ENCODE data around the gene KYAT1. TPM values are rescaled to one million over a fixed set of nuclear protein-coding genes. Genes with fewer than 3 reads are reported as not detected.

KYAT1 gene
- total and polyA plus RNA-seq, 2 of the 13 experiments (the other 11 are each of a cell fraction or from before 2014, with no cell fraction given) = 9.2 to 46.5 TPM

- TF ChIP-seq, protein P1, sequence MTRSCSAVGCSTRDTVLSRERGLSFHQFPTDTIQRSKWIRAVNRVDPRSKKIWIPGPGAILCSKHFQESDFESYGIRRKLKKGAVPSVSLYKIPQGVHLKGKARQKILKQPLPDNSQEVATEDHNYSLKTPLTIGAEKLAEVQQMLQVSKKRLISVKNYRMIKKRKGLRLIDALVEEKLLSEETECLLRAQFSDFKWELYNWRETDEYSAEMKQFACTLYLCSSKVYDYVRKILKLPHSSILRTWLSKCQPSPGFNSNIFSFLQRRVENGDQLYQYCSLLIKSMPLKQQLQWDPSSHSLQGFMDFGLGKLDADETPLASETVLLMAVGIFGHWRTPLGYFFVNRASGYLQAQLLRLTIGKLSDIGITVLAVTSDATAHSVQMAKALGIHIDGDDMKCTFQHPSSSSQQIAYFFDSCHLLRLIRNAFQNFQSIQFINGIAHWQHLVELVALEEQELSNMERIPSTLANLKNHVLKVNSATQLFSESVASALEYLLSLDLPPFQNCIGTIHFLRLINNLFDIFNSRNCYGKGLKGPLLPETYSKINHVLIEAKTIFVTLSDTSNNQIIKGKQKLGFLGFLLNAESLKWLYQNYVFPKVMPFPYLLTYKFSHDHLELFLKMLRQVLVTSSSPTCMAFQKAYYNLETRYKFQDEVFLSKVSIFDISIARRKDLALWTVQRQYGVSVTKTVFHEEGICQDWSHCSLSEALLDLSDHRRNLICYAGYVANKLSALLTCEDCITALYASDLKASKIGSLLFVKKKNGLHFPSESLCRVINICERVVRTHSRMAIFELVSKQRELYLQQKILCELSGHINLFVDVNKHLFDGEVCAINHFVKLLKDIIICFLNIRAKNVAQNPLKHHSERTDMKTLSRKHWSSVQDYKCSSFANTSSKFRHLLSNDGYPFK (CRISPR knock-in tag; IDR thresholded peaks at IDR 0.05; ENCODE audit: borderline replicate concordance) = no peak; the same call in 1 of the 2 replicates
- TF ChIP-seq HIC2 (CRISPR knock-in tag; IDR thresholded peaks at IDR 0.05; ENCODE audit: low read depth) (peak; percentile 86; the same call in 1 of the 2 replicates), NFKBIZ (CRISPR knock-in tag; IDR thresholded peaks at IDR 0.05) (no peak), HMG20A (CRISPR knock-in tag; IDR thresholded peaks at IDR 0.05; ENCODE audit: borderline replicate concordance) (peak; percentile 75; the same call in 1 of the 2 replicates), ZNF670 (CRISPR knock-in tag; IDR thresholded peaks at IDR 0.05; ENCODE audit: borderline replicate concordance) (no peak), RNF2 (conservative IDR thresholded peaks at IDR 0.05; ENCODE audit: low read depth) (no peak), ZNF530 (CRISPR knock-in tag; IDR thresholded peaks at IDR 0.05; ENCODE audit: low read depth) (no peak), MAFG (CRISPR knock-in tag; IDR thresholded peaks at IDR 0.05) (no peak), SP1 (IDR thresholded peaks at IDR 0.05) (no peak), SP1 (CRISPR knock-in tag; IDR thresholded peaks at IDR 0.05) (no peak), ZNF784 (CRISPR knock-in tag; IDR thresholded peaks at IDR 0.05; ENCODE audit: borderline replicate concordance) (no peak; the same call in 1 of the 2 replicates), AGO2 (optimal IDR thresholded peaks at IDR 0.05; ENCODE audit: low read depth, low read length) (no peak), ZNF766 (CRISPR knock-in tag; IDR thresholded peaks at IDR 0.05; ENCODE audit: borderline replicate concordance) (no peak), ZFP91 (CRISPR knock-in tag; IDR thresholded peaks at IDR 0.05; ENCODE audit: borderline replicate concordance) (peak; percentile 23; the same call in 1 of the 2 replicates), ZNF382 (CRISPR knock-in tag; IDR thresholded peaks at IDR 0.05; ENCODE audit: borderline replicate concordance) (no peak), NR0B2 (CRISPR knock-in tag; IDR thresholded peaks at IDR 0.05) (no peak), BCL6 (CRISPR knock-in tag; IDR thresholded peaks at IDR 0.05) (peak; percentile 58)
- TF ChIP-seq, protein P2, sequence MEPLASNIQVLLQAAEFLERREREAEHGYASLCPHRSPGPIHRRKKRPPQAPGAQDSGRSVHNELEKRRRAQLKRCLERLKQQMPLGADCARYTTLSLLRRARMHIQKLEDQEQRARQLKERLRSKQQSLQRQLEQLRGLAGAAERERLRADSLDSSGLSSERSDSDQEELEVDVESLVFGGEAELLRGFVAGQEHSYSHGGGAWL (CRISPR knock-in tag; IDR thresholded peaks at IDR 0.05) = no peak
- TF ChIP-seq, protein P3, sequence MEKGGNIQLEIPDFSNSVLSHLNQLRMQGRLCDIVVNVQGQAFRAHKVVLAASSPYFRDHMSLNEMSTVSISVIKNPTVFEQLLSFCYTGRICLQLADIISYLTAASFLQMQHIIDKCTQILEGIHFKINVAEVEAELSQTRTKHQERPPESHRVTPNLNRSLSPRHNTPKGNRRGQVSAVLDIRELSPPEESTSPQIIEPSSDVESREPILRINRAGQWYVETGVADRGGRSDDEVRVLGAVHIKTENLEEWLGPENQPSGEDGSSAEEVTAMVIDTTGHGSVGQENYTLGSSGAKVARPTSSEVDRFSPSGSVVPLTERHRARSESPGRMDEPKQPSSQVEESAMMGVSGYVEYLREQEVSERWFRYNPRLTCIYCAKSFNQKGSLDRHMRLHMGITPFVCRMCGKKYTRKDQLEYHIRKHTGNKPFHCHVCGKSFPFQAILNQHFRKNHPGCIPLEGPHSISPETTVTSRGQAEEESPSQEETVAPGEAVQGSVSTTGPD (CRISPR knock-in tag; IDR thresholded peaks at IDR 0.05) = 0 out of 2 replicates have a peak, but pooled peaks have one; percentile 57
Observed at GRCh38 chr9:128838338-128838737, 43.4 kb downstream of the KYAT1 start (continued).
